HG02642 (cell line): Measurements from ENCODE around the gene TPSB2.

Experiments
- ATAC-seq: cut with Tn5 transposase; IDR thresholded peaks from one replicate; pipeline ENCODE4 v1.9.1; 2021; ENCODE audit warnings: mild to moderate bottlenecking; ENCODE audit not compliant: unreplicated experiment, poor library complexity

The TPSB2 gene

GRCh38 chr16:1222553-1223354 lies 7.2 kb downstream of the TPSB2 start:
- ATAC-seq, result no peak

- ATAC-seq, result no peak
Measured at GRCh38 chr16:1221628-1222552, 8.1 kb downstream of the TPSB2 start.

GRCh38 chr16:1220841-1221627 lies 8.9 kb downstream of the TPSB2 start:
- ATAC-seq, result no peak

GRCh38 chr16:1220098-1220728 lies 9.8 kb downstream of the TPSB2 start:
- no peak for ATAC-seq

GRCh38 chr16:1218930-1219611 lies 10.9 kb downstream of the TPSB2 start:
- no peak for ATAC-seq

GRCh38 chr16:1218061-1218929 lies 11.7 kb downstream of the TPSB2 start:
- ATAC-seq, result no peak

GRCh38 chr16:1217526-1217925 lies 12.5 kb downstream of the TPSB2 start:
- no peak for ATAC-seq

GRCh38 chr16:1216681-1217400 lies 13.1 kb downstream of the TPSB2 start:
- ATAC-seq, result no peak

- ATAC-seq, result no peak
Measured at GRCh38 chr16:1216296-1216619, 13.7 kb downstream of the TPSB2 start.

GRCh38 chr16:1215574-1216295 lies 14.2 kb downstream of the TPSB2 start:
- ATAC-seq, result no peak

- ATAC-seq, result no peak
Measured at GRCh38 chr16:1214719-1215118, 15.3 kb downstream of the TPSB2 start.

- no peak for ATAC-seq
Measured at GRCh38 chr16:1213796-1214372, 16.1 kb downstream of the TPSB2 start.

- no peak for ATAC-seq
Measured at GRCh38 chr16:1213231-1213630, 16.8 kb downstream of the TPSB2 start.

GRCh38 chr16:1212616-1213194 lies 17.3 kb downstream of the TPSB2 start:
- no peak for ATAC-seq

GRCh38 chr16:1211451-1212268 lies 18.3 kb downstream of the TPSB2 start:
- no peak for ATAC-seq

- no peak for ATAC-seq
Measured at GRCh38 chr16:1210461-1210860, 19.5 kb downstream of the TPSB2 start.
